CD4-positive, alpha-beta memory T cell (primary cell): ENCODE results near the gene KIF5B. TPM values are rescaled to one million over a fixed set of nuclear protein-coding genes. Genes with fewer than 3 reads are reported as not detected.
A peak's percentile ranks its signal among the peaks of the same experiment; 100 is the strongest.

Experiments used
- CTCF ChIA-PET: fragments of 350-600 bp; sonication (Branson Sonifier 250); formaldehyde crosslinking; loops from one replicate; lab custom pipeline; 2021; ENCODE audit warnings: inconsistent platforms; ENCODE audit not compliant: partially characterized antibody; lab: Charles Lee
- POLR2A ChIA-PET: fragments of 350-600 bp; sonication (Branson Sonifier 250); formaldehyde crosslinking; loops from one replicate; lab custom pipeline; 2021; ENCODE audit not compliant: partially characterized antibody; lab: Charles Lee
- DNase-seq, 5 donors: peaks; one replicate each; pipeline versions ENCODE4 v3.0.0 to v3.0.0-alpha.2; 2020 to 2022; ENCODE audit warnings: mixed read lengths in 1 of 5
- H3K27ac ChIP-seq: one replicate; pipeline ENCODE4 v1.7.0; 2013; ENCODE audit warnings: low read depth, low read length
- H3K27me3 ChIP-seq: 2 replicates; pipeline ENCODE4 v1.7.0; 2013; ENCODE audit warnings: mild to moderate bottlenecking, low read length, moderate library complexity; ENCODE audit not compliant: insufficient read depth
- H3K36me3 ChIP-seq: 2 replicates; pipeline ENCODE4 v1.7.0; 2013; ENCODE audit warnings: mild to moderate bottlenecking, low read length, moderate library complexity; ENCODE audit not compliant: insufficient read depth
- H3K4me1 ChIP-seq: 2 replicates; pipeline ENCODE4 v1.7.0; 2013; ENCODE audit warnings: mild to moderate bottlenecking, low read length, moderate library complexity; ENCODE audit not compliant: insufficient read depth
- H3K4me3 ChIP-seq, 2 donors: one replicate each; pipeline ENCODE4 v1.7.0; 2013; ENCODE audit warnings: low read length in 2 of 2, mild to moderate bottlenecking in 1 of 2
- H3K9me3 ChIP-seq, 2 donors: one replicate each; pipeline ENCODE4 v1.7.0; 2013; ENCODE audit warnings: low read length in 2 of 2, control low read depth in 1 of 2; ENCODE audit not compliant: control insufficient read depth in 1 of 2
- H3K27ac Mint-ChIP-seq, 7 donors: one replicate each; pipeline ENCODE4 v1.8.0; 2020 to 2021; ENCODE audit warnings: mixed read lengths in 7 of 7, mild to moderate bottlenecking in 6 of 7, inconsistent platforms in 3 of 7, moderate library complexity in 3 of 7
- H3K27me3 Mint-ChIP-seq, 2 donors: one replicate each; pipeline ENCODE4 v1.8.0; 2020 to 2021; ENCODE audit warnings: mixed read lengths in 2 of 2
- H3K36me3 Mint-ChIP-seq, 2 donors: one replicate each; pipeline ENCODE4 v1.8.0; 2020 to 2021; ENCODE audit warnings: mixed read lengths in 2 of 2, inconsistent platforms in 1 of 2, mild to moderate bottlenecking in 1 of 2
- H3K4me1 Mint-ChIP-seq, 4 donors: one replicate each; pipeline ENCODE4 v1.8.0; 2020 to 2021; ENCODE audit warnings: mixed read lengths in 4 of 4, mild to moderate bottlenecking in 1 of 4
- H3K4me3 Mint-ChIP-seq, 8 donors: one replicate each; pipeline ENCODE4 v1.8.0; 2020 to 2021; ENCODE audit warnings: mixed read lengths in 8 of 8, mild to moderate bottlenecking in 7 of 8, moderate library complexity in 6 of 8, inconsistent platforms in 3 of 8
- H3K9me3 Mint-ChIP-seq, 8 donors: one replicate each; pipeline ENCODE4 v1.8.0; 2020 to 2021; ENCODE audit warnings: mixed read lengths in 8 of 8, mild to moderate bottlenecking in 5 of 8, inconsistent platforms in 3 of 8, moderate library complexity in 1 of 8
- intact Hi-C: fragments of 100-400 bp; cut with micrococcal nuclease; formaldehyde crosslinking; loops from one replicate; pipeline ENCODE4 v1.15.1; 2023
- polyA plus RNA-seq, 2 donors: library from polyadenylated mRNA; unstranded; fragments of 300-500 nt; fragmentation: Illumina TruSeq; gene quantifications; one replicate each; pipeline ENCODE4 v1.2.3, GENCODE V29; 2021
- total RNA-seq, 2 experiments: library from RNA; stranded (reverse); gene quantifications; one replicate each; pipeline ENCODE4 v1.2.3, GENCODE V29; 2021

KIF5B gene
- total and polyA plus RNA-seq, 4 experiments from 2014 or later = 23.4 to 55.6 (median 42.2) TPM

DNA sequence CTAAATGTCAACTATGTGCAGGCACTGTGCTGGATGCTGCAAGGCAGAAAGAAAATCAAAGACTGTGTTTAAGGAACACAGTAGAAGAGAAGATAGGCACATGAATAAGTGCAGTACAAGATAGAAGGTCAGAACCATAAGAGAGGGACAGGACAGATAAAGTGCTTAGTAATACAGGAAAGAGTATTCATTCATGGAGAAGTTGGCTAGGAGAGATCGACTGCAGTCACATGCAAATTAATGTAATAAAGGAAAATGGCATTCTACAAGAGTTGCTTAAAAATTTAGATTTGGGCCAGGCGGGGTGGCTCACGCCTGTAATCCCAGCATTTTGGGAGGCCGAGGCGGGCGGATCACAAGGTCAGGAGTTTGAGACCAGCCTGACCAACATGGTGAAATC is 24.8 kb downstream of the KIF5B start:
- Histone ChIP-seq H3K4me3 (no peak overlapping the region), H3K27ac (no peak overlapping the region), H3K4me1 (no peaks in the 10 kb centered on the region), H3K27me3 (no peaks in the 10 kb centered on the region), H3K9me3 (no peaks in the 10 kb centered on the region), H3K36me3 (peaks cover 84% of the 10 kb centered on the region)
- peaks cover 12 to 20% (median 16%) of the 10 kb centered on the region in 4 donors for H3K4me1 Mint-ChIP-seq
- no peaks in the 10 kb centered on the region for H3K9me3 Mint-ChIP-seq
- no peak for DNase-seq
- H3K27ac Mint-ChIP-seq = peak overlapping the region in 3 of 7 donors; percentile 7 to 94 (median 26)
- POLR2A ChIA-PET = no interaction called here
- CTCF ChIA-PET = no interaction called here
- no peak overlapping the region for H3K4me3 Mint-ChIP-seq
- intact Hi-C loops = no loop called here
- peaks cover 71 to 84% of the 10 kb centered on the region in 2 donors for H3K36me3 Mint-ChIP-seq
- no peaks in the 10 kb centered on the region for H3K27me3 Mint-ChIP-seq

DNA sequence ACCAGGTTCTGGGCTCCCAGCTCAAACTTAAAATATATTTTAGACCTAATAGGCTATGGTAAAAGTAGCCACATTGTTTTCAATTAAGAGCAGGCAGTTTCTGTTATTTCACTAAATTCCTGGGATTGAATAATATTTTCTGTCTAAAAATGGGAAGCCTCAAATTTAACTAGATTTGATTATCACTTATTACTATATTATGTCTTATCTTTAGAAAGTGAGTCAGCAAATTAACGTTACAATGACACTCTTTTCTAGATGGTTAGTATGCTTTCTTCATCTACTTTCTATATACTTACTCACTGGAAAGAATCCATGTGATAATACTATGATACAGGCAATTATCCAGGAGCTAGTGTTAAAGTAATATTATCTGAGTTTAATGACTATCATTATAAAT is 27.5 kb downstream of the KIF5B start:
- Mint-ChIP-seq H3K27ac (no peak overlapping the region), H3K9me3 (no peaks in the 10 kb centered on the region), H3K4me1 (peaks cover 10 to 20% (median 15%) of the 10 kb centered on the region in 4 donors)

DNA sequence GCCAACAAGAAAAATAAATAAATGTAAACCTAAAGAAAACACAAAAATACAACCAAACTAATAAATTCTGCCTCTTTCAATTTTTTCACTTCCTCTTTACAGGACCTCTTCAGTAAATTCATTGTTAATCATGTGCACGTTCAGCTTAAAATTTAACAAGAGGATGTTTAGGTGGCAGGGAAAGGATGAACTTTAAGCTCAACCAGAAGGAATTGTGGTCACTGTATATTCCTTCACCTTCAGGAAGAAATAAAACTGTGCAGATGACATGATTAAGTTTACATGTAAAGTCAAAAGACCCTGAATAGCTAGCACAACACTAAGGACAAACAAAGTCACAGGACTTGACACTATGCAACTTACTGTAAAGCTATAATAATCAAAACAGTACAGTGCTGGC is 33.0 kb downstream of the KIF5B start:
- Mint-ChIP-seq H3K27ac (peak overlapping the region in 4 of 7 donors; percentile 31 to 74 (median 68)), H3K9me3 (no peaks in the 10 kb centered on the region), H3K4me3 (no peak overlapping the region), H3K4me1 (peaks cover 5 to 9% (median 7%) of the 10 kb centered on the region in 4 donors), H3K36me3 (peaks cover 50 to 71% of the 10 kb centered on the region in 2 donors), H3K27me3 (no peaks in the 10 kb centered on the region)
- peaks cover 68% of the 10 kb centered on the region for H3K36me3 ChIP-seq
- H3K27ac ChIP-seq = no peak overlapping the region
- no peak for DNase-seq
- ChIA-PET POLR2A (interaction anchor here (0.8 kb wide), 1 partner anchor 20 kb away, joined by 3 read pairs; no protein-coding TSS in a partner anchor), CTCF (interaction anchor here (1.0 kb wide), 1 partner anchor 147 kb away, joined by 3 read pairs; no protein-coding TSS in a partner anchor)
- intact Hi-C loops = no loop called here
- no peaks in the 10 kb centered on the region for H3K4me1 ChIP-seq
- no peaks in the 10 kb centered on the region for H3K27me3 ChIP-seq
- H3K4me3 ChIP-seq = no peak overlapping the region
- H3K9me3 ChIP-seq = no peaks in the 10 kb centered on the region

More for the DNA sequence above, 27.5 kb downstream of the KIF5B start:
- Histone ChIP-seq H3K9me3 (no peaks in the 10 kb centered on the region), H3K4me1 (no peaks in the 10 kb centered on the region), H3K27me3 (no peaks in the 10 kb centered on the region), H3K27ac (no peak overlapping the region), H3K36me3 (peaks cover 69% of the 10 kb centered on the region), H3K4me3 (no peak overlapping the region)
- peaks cover 51 to 74% of the 10 kb centered on the region in 2 donors for H3K36me3 Mint-ChIP-seq
- H3K27me3 Mint-ChIP-seq = no peaks in the 10 kb centered on the region
- ChIA-PET CTCF (interaction anchor here (1.1 kb wide), 1 partner anchor 12 kb away, joined by 3 read pairs; no protein-coding TSS in a partner anchor), POLR2A (no interaction called here)
- intact Hi-C loops = no loop called here
- no peak for DNase-seq
- no peak overlapping the region for H3K4me3 Mint-ChIP-seq

DNA sequence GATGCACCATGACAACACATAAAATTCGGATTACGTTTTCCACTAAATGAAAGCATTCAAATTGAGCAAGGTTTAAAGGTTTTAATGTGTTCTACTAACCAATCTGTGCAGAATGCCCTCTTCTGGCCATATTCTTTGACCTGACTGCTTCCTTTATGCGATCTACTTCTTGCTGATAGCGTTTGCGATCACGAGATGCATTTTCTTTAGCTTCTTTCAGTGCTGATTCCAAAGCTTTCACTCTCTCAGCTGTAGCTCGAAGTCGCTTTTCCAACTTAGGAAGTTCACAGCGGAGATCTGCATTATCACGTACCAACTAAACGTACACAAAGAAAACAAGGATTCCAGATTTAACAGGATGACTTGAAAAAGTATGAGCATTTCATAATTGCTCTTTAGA is 39.2 kb downstream of the KIF5B start:
- Histone ChIP-seq H3K9me3 (no peaks in the 10 kb centered on the region), H3K27me3 (no peaks in the 10 kb centered on the region), H3K27ac (no peak overlapping the region), H3K36me3 (peaks cover 86% of the 10 kb centered on the region), H3K4me3 (no peak overlapping the region), H3K4me1 (no peaks in the 10 kb centered on the region)
- H3K9me3 Mint-ChIP-seq = no peaks in the 10 kb centered on the region
- H3K36me3 Mint-ChIP-seq = peaks cover 45 to 77% of the 10 kb centered on the region in 2 donors
- ChIA-PET CTCF (interaction anchor here (1.9 kb wide), 1 partner anchor 155 kb away, joined by 5 read pairs; no protein-coding TSS in a partner anchor), POLR2A (no interaction called here)
- H3K4me3 Mint-ChIP-seq = no peak overlapping the region
- intact Hi-C loops = no loop called here
- H3K4me1 Mint-ChIP-seq = peaks cover 0 to 6% (median 1%) of the 10 kb centered on the region in 4 donors
- H3K27me3 Mint-ChIP-seq = no peaks in the 10 kb centered on the region
- DNase-seq = no peak
- peak overlapping the region in 1 of 7 donors; percentile 45 for H3K27ac Mint-ChIP-seq

DNA sequence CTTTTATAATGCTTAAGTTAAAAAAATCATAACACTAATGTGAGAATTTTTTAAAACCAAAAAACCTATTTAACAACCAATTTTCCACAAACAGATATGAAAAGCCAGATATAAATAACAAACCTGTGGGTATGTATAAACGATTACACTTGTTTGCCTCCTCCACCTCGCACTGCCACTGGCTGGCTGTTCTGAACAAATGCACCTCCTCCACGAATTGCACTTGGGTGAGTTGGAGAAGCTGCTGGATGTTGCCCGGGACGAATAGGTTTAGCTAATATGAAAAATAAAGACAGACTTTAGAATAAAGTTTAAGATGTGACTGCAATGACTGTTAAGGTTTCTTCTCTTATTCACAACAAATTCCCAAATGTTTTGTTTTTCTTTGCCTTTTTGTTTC is 40.8 kb downstream of the KIF5B start:
- no peak for DNase-seq
- Mint-ChIP-seq H3K36me3 (peaks cover 41 to 78% of the 10 kb centered on the region in 2 donors), H3K9me3 (no peaks in the 10 kb centered on the region), H3K27me3 (no peaks in the 10 kb centered on the region), H3K4me1 (peaks cover 0 to 6% (median 1%) of the 10 kb centered on the region in 4 donors), H3K27ac (no peak overlapping the region), H3K4me3 (no peak overlapping the region)
- Histone ChIP-seq H3K4me1 (no peaks in the 10 kb centered on the region), H3K27ac (no peak overlapping the region), H3K36me3 (peaks cover 84% of the 10 kb centered on the region), H3K4me3 (no peak overlapping the region), H3K27me3 (no peaks in the 10 kb centered on the region), H3K9me3 (no peaks in the 10 kb centered on the region)
- ChIA-PET POLR2A (no interaction called here), CTCF (interaction anchor here (1.1 kb wide), 1 partner anchor 154 kb away, joined by 5 read pairs; no protein-coding TSS in a partner anchor)
- intact Hi-C loops = no loop called here

DNA sequence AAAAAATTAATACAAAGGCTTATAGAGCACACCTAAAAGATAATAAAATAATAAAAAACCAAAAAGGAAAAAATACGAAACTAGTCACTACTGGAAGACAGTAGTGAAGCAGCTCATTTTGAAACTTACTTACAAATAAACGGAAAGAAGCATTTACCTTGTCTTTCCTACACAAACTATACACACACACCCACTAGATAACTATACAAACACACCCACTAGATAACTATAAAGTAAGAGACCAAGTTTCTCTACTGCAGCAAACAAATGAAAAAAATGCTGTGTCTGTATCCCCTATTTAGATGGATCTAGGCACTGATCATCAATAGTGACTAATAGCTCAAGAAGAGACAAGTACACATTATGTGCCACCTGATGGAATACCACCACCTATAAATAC is 49.2 kb downstream of the KIF5B start:
- Histone ChIP-seq H3K27ac (no peak overlapping the region), H3K36me3 (peaks cover 18% of the 10 kb centered on the region), H3K27me3 (no peaks in the 10 kb centered on the region), H3K4me3 (no peak overlapping the region), H3K9me3 (no peaks in the 10 kb centered on the region), H3K4me1 (no peaks in the 10 kb centered on the region)
- no peak overlapping the region for H3K4me3 Mint-ChIP-seq
- peak overlapping the region in 3 of 7 donors; percentile 48 to 71 (median 62) for H3K27ac Mint-ChIP-seq
- no peak for DNase-seq
- peaks cover 10 to 38% of the 10 kb centered on the region in 2 donors for H3K36me3 Mint-ChIP-seq
- no peaks in the 10 kb centered on the region for H3K9me3 Mint-ChIP-seq
- no peaks in the 10 kb centered on the region for H3K27me3 Mint-ChIP-seq
- ChIA-PET CTCF (interaction anchor here (0.8 to 5.9 kb wide), 3 partner anchors 31 to 146 kb away, joined by 3 to 81 read pairs (median 4); no protein-coding TSS in a partner anchor), POLR2A (interaction anchor here (0.6 kb wide), 1 partner anchor 145 kb away, joined by 3 read pairs; no protein-coding TSS in a partner anchor)
- peaks cover 0 to 11% (median 7%) of the 10 kb centered on the region in 4 donors for H3K4me1 Mint-ChIP-seq
- intact Hi-C loops = no loop called here

DNA sequence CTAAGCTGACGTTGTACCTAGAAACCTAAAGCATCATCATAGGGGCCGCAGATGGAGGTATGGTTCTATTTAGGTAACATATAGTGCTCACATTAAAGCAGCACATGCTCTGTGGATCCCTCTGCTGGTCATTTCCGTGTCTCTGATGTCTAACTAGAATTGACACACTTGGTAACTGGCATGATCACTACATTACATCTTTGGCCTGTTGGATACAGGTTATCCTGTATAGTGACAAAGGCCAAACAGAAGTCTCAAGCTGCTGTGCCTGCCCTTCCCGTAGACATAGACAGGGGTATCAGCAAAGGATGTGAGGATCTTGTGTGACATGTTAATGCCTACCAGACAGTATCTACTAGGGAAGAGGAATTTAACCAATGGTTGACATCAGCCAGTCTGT is 51.2 kb downstream of the KIF5B start:
- no peaks in the 10 kb centered on the region for H3K9me3 Mint-ChIP-seq
- Histone ChIP-seq H3K9me3 (no peaks in the 10 kb centered on the region), H3K27me3 (no peaks in the 10 kb centered on the region), H3K36me3 (peaks cover under 1% of the 10 kb centered on the region), H3K4me1 (no peaks in the 10 kb centered on the region), H3K4me3 (no peak overlapping the region), H3K27ac (no peak overlapping the region)
- POLR2A ChIA-PET = interaction anchor here (0.9 to 1.3 kb wide), 3 partner anchors 75 to 143 kb away, joined by 3 to 5 read pairs (median 4); no protein-coding TSS in a partner anchor
- DNase-seq = peak in 4 of 5 donors; percentile 28 to 39 (median 36)
- CTCF ChIA-PET = interaction anchor here (0.7 to 5.9 kb wide), 11 partner anchors 10 to 1250 kb away, joined by 3 to 81 read pairs (median 4); no protein-coding TSS in a partner anchor
- peaks cover 2 to 12% (median 9%) of the 10 kb centered on the region in 4 donors for H3K4me1 Mint-ChIP-seq
- H3K27ac Mint-ChIP-seq = peak overlapping the region in 3 of 7 donors; percentile 13 to 25 (median 14)
- no peaks in the 10 kb centered on the region for H3K27me3 Mint-ChIP-seq
- intact Hi-C loops = loop anchor here (1.0 kb wide), 3 partner anchors 75 to 1221 kb away; no protein-coding TSS in a partner anchor
- H3K36me3 Mint-ChIP-seq = peaks cover 5 to 23% of the 10 kb centered on the region in 2 donors
- no peak overlapping the region for H3K4me3 Mint-ChIP-seq
